ENCODE results near the gene KIAA2012.

Gene KIAA2012

GRCh38 chr2:202072737-202073401 is at the start of gene KIAA2012:
TSS of gene KIAA2012 (plus strand) at chr2:202073255. CDS start at chr2:202073628, 373 bp downstream.
- DNase-seq (ENCODE audit: extremely low read depth, insufficient read length), result no peak
- no peak for TF ChIP-seq CTCF (IDR thresholded peaks at IDR 0.05; ENCODE audit: insufficient read depth, low read length, poor library complexity, severe bottlenecking)
- H3K27me3 ChIP-seq (replicated peaks; ENCODE audit: control insufficient read depth, insufficient read depth, low read length), result no peaks in the 10 kb centered on the region; the same call in 1 of the 2 replicates
- H3K36me3 ChIP-seq (ENCODE audit: control insufficient read depth, insufficient read depth, low read length), result no peaks in the 10 kb centered on the region
- H3K4me3 ChIP-seq (replicated peaks; ENCODE audit: low read depth, low read length), result no peak within 1 kb of the TSS

- H3K27me3 ChIP-seq (replicated peaks; ENCODE audit: control insufficient read depth, insufficient read depth, low read length), result no peaks in the 10 kb centered on the region
- H3K4me3 ChIP-seq (replicated peaks; ENCODE audit: low read depth, low read length), result no peak overlapping the region
- no peak for TF ChIP-seq CTCF (IDR thresholded peaks at IDR 0.05; ENCODE audit: insufficient read depth, low read length, poor library complexity, severe bottlenecking)
- no peaks in the 10 kb centered on the region for H3K36me3 ChIP-seq (ENCODE audit: control insufficient read depth, insufficient read depth, low read length)
- no peak for DNase-seq (ENCODE audit: extremely low read depth, insufficient read length)
Measured at GRCh38 chr2:202023904-202024266, 49.2 kb upstream of the KIAA2012 start.

GRCh38 chr2:202024871-202025270 is 48.2 kb upstream of the KIAA2012 start:
- H3K36me3 ChIP-seq (ENCODE audit: control insufficient read depth, insufficient read depth, low read length), result no peaks in the 10 kb centered on the region
- no peaks in the 10 kb centered on the region for H3K27me3 ChIP-seq (replicated peaks; ENCODE audit: control insufficient read depth, insufficient read depth, low read length)
- no peak overlapping the region for H3K4me3 ChIP-seq (replicated peaks; ENCODE audit: low read depth, low read length)
- no peak for TF ChIP-seq CTCF (IDR thresholded peaks at IDR 0.05; ENCODE audit: insufficient read depth, low read length, poor library complexity, severe bottlenecking)
- no peak for DNase-seq (ENCODE audit: extremely low read depth, insufficient read length)

GRCh38 chr2:202025816-202026215 is 47.2 kb upstream of the KIAA2012 start:
- no peak for TF ChIP-seq CTCF (IDR thresholded peaks at IDR 0.05; ENCODE audit: insufficient read depth, low read length, poor library complexity, severe bottlenecking)
- no peak for DNase-seq (ENCODE audit: extremely low read depth, insufficient read length)
- no peaks in the 10 kb centered on the region for H3K36me3 ChIP-seq (ENCODE audit: control insufficient read depth, insufficient read depth, low read length)
- H3K27me3 ChIP-seq (replicated peaks; ENCODE audit: control insufficient read depth, insufficient read depth, low read length), result no peaks in the 10 kb centered on the region
- no peak overlapping the region for H3K4me3 ChIP-seq (replicated peaks; ENCODE audit: low read depth, low read length)

GRCh38 chr2:202026507-202026906 is 46.5 kb upstream of the KIAA2012 start:
- no peak for TF ChIP-seq CTCF (IDR thresholded peaks at IDR 0.05; ENCODE audit: insufficient read depth, low read length, poor library complexity, severe bottlenecking)
- no peak for DNase-seq (ENCODE audit: extremely low read depth, insufficient read length)
- no peak overlapping the region for H3K4me3 ChIP-seq (replicated peaks; ENCODE audit: low read depth, low read length)
- H3K36me3 ChIP-seq (ENCODE audit: control insufficient read depth, insufficient read depth, low read length), result no peaks in the 10 kb centered on the region
- H3K27me3 ChIP-seq (replicated peaks; ENCODE audit: control insufficient read depth, insufficient read depth, low read length), result no peaks in the 10 kb centered on the region

GRCh38 chr2:202030691-202031090 is 42.4 kb upstream of the KIAA2012 start:
- H3K27me3 ChIP-seq (replicated peaks; ENCODE audit: control insufficient read depth, insufficient read depth, low read length), result no peaks in the 10 kb centered on the region; the same call in 1 of the 2 replicates
- no peak overlapping the region for H3K4me3 ChIP-seq (replicated peaks; ENCODE audit: low read depth, low read length)
- H3K36me3 ChIP-seq (ENCODE audit: control insufficient read depth, insufficient read depth, low read length), result no peaks in the 10 kb centered on the region
- no peak for TF ChIP-seq CTCF (IDR thresholded peaks at IDR 0.05; ENCODE audit: insufficient read depth, low read length, poor library complexity, severe bottlenecking)
- no peak for DNase-seq (ENCODE audit: extremely low read depth, insufficient read length)

All from GM06990 (cell line).